ENCODE measurements around the gene CHAF1A.

DNA sequence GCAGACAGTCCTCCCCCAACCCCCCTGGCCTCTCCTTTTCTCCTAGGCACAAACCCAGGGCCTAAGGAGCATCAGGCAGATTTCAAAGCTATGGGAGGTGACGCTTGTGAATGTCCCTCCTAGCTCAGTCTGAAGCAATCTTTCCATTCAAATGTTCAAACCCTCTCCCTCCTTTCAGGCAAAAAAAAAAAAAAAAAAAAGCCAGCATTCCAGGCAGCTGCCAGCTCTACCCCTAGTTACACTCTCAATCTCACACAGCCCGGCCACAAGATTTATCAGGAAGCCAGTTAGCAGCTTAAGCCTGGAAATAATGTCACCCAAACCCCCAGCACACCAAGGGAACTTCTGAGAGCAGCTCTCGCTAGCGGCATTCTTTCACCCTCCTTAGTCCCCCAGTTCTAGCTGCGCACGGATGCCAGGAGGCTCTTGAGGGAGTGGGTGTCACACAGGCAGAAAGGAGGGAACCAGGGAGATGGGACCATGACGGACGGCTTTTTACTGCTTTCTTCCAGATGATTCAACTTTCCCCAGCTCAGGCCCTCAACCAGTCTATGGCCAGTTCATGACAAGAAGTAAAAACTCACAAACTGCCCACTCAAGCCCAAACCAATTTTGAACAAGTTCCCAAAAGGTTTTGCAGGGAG lies 8.4 kb upstream of the CHAF1A start:
- no peak for TF ChIP-seq POLR2A (IDR thresholded peaks at IDR 0.05)
- TF ChIP-seq, protein P1, sequence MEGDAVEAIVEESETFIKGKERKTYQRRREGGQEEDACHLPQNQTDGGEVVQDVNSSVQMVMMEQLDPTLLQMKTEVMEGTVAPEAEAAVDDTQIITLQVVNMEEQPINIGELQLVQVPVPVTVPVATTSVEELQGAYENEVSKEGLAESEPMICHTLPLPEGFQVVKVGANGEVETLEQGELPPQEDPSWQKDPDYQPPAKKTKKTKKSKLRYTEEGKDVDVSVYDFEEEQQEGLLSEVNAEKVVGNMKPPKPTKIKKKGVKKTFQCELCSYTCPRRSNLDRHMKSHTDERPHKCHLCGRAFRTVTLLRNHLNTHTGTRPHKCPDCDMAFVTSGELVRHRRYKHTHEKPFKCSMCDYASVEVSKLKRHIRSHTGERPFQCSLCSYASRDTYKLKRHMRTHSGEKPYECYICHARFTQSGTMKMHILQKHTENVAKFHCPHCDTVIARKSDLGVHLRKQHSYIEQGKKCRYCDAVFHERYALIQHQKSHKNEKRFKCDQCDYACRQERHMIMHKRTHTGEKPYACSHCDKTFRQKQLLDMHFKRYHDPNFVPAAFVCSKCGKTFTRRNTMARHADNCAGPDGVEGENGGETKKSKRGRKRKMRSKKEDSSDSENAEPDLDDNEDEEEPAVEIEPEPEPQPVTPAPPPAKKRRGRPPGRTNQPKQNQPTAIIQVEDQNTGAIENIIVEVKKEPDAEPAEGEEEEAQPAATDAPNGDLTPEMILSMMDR (IDR thresholded peaks at IDR 0.05 in 8 of 11, conservative IDR thresholded peaks at IDR 0.05 in 3 of 11): no peak
